ENCODE measurements around the gene DUSP1.

- TF ChIP-seq, protein P1, sequence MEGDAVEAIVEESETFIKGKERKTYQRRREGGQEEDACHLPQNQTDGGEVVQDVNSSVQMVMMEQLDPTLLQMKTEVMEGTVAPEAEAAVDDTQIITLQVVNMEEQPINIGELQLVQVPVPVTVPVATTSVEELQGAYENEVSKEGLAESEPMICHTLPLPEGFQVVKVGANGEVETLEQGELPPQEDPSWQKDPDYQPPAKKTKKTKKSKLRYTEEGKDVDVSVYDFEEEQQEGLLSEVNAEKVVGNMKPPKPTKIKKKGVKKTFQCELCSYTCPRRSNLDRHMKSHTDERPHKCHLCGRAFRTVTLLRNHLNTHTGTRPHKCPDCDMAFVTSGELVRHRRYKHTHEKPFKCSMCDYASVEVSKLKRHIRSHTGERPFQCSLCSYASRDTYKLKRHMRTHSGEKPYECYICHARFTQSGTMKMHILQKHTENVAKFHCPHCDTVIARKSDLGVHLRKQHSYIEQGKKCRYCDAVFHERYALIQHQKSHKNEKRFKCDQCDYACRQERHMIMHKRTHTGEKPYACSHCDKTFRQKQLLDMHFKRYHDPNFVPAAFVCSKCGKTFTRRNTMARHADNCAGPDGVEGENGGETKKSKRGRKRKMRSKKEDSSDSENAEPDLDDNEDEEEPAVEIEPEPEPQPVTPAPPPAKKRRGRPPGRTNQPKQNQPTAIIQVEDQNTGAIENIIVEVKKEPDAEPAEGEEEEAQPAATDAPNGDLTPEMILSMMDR (IDR thresholded peaks at IDR 0.05), result no peak
- no peak for TF ChIP-seq POLR2A (IDR thresholded peaks at IDR 0.05)
Observed at GRCh38 chr5:172731680-172732074, 39.3 kb downstream of the DUSP1 start.

All from body of pancreas (tissue), 4 donors.